ENCODE data around the gene LRCOL1.

DNA sequence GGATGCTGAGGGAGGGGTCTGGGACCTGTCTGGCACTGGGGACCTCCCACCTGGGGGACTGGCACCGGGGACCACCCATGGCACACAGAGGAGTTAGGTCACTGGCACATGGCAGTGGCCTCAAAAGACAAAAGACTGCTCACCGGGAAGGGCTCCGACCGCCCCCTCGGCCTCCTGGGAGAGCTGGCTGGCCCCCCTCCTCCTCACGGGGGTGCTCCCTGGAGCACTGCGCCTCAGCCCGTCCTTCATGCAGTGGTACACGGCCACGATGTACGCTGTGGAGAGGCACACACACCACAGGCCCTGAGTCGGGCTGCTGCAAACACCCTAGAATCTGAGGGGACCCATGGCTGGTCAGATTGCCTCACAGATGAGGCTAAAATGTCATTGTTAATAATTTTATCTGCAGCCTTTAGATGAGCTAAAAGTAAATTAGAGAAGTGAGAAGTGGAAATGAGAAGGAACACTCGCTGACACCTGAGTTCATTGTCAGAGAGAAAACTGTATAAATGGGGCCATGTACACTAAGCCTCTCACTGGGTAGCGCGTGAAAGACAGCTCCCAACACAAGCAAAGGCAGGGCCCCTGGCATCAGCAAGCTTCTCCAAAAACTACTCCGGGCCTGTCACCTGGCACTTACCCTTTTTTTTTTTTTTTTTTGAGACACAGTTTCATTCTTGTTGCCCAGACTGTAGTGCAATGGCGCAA is 22.3 kb upstream of the LRCOL1 start:
- TF ChIP-seq, protein P1, sequence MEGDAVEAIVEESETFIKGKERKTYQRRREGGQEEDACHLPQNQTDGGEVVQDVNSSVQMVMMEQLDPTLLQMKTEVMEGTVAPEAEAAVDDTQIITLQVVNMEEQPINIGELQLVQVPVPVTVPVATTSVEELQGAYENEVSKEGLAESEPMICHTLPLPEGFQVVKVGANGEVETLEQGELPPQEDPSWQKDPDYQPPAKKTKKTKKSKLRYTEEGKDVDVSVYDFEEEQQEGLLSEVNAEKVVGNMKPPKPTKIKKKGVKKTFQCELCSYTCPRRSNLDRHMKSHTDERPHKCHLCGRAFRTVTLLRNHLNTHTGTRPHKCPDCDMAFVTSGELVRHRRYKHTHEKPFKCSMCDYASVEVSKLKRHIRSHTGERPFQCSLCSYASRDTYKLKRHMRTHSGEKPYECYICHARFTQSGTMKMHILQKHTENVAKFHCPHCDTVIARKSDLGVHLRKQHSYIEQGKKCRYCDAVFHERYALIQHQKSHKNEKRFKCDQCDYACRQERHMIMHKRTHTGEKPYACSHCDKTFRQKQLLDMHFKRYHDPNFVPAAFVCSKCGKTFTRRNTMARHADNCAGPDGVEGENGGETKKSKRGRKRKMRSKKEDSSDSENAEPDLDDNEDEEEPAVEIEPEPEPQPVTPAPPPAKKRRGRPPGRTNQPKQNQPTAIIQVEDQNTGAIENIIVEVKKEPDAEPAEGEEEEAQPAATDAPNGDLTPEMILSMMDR (IDR thresholded peaks at IDR 0.05) = no peak
- no peak for TF ChIP-seq POLR2A (IDR thresholded peaks at IDR 0.05)

All from prostate gland (tissue), 2 donors.